SW480 (cell line): ENCODE measurements around the gene PLCG2.
"Not testable (repeated sequence)": the region's sequence is repeated elsewhere in the genome, so short reads cannot be mapped to it uniquely, and the experiment has no call there.

Source experiments
- DNase-seq: peaks from one replicate; pipeline ENCODE4 v3.0.0-alpha.2; 2016; ENCODE audit warnings: low spot score

PLCG2 gene

DNA sequence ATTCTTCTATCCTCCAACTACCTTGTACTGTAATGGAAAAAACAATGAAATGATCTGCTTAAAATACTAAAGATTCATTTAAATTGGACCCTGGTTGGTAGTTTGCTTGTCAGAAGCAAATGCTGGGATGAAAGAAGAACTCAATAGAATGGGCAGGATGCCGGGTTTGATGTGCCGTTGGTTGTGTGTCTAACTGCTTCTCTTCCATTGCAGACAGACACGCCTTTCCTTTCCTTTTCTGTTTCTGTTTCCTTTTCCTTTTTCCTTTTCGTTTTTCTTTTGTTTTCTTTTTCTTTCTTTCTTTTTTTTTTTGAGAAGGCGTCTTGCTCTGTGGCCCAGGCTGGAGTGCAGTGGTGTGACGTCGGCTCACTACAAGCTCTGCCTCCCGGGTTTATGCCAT, 64.6 kb downstream of the PLCG2 start:
- no peak for DNase-seq

DNA sequence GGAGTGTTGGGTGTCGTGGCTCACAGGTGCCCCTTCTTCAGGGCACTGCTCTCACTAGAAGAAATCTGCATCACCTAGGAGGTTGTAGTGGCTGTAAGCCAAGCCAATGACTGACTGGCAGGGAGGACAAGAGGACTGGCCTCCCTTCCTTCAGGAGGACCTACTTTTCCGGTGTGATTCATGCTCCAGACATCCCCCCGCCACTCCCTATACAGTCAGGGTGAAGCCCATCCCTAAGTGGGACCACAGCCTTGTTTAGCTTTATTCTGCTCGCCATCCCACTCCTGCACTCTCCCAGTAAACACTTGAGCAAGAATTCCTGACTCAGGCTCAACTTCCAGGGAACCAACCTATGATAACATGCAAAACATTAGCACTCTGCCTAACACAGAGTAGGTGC, 67.0 kb downstream of the PLCG2 start:
- peak; percentile 8 for DNase-seq

DNA sequence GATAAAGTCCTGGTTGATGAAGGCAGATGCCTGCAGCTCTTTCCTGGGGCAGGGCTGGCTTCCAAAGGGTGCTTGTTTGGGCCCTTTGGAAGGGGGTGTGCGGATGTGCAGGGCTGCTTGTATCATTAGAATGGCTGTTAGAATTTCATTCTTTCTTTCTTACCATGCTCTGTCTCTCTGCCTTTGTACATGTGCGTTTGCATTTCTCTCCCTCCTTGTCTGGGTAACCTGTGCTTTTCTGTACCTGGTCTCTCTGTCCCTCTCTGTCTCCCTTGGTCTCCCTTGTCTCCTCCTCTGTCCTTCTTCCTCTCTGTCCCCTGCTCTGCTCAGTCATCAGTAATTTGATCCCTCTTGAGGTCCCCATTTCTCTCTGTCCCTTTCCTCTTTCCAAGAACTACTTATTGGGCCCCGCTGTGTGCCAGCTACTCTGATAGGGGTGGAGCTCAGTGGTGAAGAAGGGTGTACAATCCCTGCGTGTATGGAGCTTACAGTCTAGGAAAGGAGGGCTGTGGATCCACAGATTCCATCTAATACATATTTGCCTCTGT, 69.3 kb downstream of the PLCG2 start:
- DNase-seq: no peak

DNA sequence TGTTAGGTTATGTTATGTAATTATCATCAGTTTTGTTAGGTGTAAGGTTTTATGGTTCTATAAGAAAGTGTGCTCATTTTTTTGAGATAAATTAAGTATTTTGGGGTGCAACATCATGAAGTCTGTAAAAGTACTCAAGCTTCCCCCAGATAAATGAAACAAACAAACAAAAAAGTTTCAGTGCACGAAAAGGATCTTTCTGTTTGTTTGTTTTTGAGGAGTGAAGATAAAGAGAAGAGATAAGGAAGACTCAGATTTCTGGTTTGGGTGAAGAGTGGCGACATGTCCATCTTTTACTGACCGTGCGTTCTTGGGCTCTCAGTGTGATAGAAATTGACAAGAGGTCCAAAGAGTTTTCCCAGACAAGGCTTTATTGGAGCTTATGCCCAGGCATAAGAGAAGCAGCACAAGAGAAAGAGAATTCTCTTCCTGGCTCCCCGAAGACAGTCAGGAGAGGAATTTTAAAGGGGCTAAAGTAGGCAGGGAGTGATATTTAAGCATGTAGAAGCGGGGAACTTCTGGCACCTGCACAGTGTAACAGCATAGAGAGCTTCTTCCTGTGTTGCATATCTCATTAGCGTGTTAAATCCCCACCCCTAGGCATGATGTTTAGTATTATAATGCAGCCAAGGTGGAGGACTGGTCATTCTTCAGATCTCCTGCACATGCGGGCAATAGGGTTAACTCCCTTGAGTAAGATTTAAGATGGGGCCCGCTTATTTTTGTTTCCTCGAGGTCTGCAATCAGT, 71.3 kb downstream of the PLCG2 start:
- DNase-seq: no peak

DNA sequence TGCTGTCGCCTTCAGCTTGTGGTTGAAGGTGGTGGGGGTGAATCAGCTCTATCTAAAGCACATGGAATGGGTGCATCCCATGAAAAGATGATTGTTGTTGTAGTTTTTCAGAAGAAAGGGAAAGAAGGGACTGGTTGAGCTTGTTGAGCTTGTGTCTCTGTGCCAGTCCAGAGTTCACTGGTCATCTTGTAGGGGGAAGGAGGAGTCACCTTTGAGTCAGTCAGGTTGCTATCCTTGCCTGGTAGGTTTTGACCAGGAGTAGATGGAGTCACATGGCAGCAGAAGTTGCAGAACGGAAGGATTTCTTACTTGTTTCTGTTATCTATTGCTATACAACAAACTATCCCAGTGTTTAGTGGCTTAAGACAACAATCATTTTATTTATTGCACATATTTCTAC, 73.3 kb downstream of the PLCG2 start:
- DNase-seq: no peak

DNA sequence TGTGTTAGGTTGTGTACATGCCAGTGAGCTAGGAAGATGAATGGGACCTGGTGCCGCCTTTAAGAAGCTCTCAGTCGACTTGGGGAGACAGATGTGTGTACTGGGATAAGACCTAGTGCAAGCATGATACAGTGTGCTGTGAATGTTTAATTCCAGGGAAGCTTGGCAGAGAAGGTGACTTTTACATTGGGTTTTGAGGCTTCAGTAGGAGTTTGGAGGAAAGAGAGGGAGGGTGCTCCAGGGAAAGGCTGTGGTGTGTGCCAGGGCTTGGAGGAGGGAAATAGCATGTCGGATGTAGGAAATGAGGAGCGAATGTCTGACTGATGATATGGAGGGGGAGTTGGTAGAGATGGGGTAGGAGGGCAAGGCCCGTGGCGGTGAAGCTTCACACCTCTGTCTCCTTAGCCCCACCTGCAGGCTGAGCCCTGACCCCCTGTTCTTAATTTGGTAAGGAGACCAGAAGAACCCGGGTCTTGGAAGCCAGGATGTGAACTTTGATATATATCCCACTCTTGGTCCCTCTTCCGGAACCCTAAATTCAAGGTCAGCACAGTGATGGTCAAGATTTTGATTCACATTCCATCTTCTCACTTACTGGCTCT, 76.6 kb downstream of the PLCG2 start:
- DNase-seq: no peak

DNA sequence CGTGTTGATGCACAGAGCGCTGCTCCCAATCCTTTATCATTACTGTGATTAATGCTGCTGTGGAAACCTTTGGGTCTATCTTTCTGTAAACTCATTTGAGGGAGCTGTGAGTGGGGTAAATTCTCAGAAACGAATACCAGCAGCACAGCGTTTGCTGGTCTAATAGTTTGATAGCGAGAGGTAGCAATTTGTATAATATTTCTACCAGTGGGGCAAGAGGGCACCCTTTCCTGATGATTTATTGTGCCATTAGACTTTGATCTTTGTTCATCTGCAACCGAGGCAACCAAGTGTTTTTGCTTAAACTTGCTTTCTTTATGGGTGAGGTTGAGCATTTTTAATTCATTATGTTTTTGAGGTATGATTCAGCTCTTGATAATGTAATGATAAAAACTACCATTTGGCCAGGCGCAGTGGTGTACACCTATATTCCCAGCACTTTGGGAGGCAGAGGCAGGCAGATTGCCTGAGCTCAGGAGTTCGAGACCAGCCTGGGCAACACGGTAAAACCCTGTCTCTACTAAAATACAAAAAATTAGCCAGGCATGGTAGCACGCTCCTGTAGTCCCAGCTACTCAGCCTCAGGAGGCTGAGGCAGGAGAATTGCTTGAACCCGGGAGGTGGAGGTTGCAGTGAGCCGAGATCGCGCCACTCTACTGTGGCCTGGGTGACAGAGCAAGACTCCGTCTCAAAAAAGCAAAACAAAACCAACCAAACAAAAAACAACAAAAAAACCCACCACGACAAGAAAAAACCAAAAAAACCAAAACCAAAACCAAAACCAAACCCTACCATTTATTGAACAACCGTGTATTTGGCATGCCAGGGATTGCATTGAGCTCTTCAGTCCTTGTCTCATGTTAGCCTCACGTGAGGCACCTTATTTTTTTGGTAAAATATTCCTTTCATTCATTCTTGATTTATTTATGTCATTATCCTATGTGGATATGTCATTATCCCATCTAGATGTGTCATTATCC, 81.5 kb downstream of the PLCG2 start:
- DNase-seq: no peak

DNA sequence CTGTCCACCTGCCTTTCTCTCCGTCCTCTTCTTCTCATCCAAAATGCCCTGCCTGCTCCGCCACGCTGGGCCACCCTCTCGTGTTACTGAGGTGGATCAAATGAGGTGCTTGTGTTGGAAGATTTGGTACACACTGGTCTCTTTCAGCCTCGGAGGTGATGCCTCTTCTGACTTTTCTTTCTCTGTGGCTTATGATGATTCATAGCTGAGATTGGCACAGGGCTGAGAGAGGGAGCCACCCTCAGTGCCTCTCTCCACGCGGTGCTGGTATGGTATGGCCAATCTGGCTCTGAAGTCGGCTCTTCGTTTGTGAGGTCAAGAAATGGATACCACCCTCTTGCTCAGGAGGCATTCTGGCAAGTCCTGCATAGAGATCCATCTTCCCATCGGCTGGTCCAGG, 82.4 kb downstream of the PLCG2 start:
- no peak for DNase-seq

DNA sequence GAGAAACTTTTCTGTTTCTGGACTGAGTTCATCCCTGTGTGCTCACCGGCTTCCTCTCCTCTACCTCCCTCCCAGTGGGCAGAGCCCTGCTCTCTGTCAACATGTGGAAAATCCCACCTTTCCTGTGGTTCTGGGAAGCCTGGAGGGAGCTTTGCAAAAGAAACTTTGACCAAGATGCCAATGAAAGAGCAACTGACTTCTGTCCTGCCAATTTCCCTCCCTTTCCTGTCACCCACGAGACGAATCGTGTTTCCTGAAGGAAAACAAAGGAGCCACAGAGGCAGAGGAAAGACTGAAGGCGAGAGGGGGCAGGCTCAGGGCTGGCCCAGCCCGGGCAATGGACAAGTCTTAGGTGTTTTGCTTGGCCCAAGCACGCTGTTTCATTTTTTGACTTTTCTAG, 82.8 kb downstream of the PLCG2 start:
- DNase-seq: no peak

DNA sequence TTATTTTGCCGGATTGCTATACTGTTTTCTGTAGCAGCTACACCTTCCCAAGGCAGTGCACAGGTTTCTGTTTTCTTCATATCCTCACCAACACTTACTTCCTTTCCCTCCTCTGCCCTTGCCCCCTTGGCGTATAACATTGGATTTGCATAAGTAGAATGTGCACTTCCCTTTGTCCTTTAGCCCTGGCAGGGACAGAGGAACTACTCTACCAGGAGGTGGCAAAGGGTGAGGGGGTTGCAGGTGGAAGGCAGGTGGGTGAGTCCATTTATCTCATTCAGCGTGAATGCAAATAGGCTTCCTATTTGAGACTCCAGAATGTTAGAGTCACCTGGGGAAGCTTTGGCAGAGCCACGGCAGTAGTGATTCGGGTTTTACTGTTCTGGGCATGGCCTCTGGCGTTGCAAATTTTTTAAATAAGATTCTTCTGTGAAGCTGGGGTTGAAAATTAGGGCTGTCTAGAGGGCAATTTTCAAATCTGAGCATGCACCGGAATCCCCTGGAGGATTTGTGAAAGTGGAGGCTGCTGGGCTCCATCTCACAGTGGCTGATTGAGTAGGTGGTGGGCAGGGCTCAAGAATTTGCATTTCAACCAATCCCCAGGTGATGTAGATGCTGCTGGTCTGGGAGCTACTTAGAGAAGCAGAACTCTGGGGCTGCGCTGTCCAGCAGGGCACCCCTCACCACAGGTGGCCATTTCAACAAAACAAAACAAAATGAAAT, 84.7 kb downstream of the PLCG2 start:
- no peak for DNase-seq

DNA sequence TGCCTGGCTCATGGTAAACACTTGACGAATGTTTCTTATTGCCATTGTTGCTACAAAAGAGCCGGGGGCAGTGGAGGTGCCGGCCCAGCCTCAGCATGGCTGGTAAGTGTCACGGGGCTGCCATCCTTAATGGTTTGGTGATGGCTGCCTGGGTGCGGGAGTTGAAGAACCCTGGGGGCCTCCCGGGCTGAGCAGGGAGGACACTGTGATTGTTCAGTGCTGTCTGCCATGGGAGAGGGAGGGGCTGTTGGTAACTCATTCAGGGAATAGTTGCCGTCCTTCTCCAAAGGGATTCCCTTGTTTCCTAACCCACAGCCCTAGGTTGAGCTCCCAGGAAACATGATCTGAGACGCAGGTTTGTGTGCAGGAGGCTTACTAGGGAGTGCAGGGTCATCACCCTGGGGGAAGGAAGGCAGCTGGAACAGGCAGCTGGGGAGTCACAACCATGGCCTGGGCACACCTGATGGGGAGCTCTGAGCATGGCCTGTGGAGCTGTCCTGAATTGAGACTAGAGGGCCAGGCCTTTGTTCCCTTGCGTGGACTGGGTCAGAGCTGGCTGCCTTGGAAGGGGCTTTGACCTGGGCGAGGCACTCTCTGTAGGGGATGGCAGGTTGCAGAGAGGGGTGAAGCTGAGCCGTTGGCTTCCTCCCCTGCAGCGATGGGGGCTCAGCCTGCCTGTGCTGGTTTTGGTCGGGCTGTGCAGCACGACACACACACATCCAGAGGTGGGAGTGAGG, 85.7 kb downstream of the PLCG2 start:
- DNase-seq: no peak

DNA sequence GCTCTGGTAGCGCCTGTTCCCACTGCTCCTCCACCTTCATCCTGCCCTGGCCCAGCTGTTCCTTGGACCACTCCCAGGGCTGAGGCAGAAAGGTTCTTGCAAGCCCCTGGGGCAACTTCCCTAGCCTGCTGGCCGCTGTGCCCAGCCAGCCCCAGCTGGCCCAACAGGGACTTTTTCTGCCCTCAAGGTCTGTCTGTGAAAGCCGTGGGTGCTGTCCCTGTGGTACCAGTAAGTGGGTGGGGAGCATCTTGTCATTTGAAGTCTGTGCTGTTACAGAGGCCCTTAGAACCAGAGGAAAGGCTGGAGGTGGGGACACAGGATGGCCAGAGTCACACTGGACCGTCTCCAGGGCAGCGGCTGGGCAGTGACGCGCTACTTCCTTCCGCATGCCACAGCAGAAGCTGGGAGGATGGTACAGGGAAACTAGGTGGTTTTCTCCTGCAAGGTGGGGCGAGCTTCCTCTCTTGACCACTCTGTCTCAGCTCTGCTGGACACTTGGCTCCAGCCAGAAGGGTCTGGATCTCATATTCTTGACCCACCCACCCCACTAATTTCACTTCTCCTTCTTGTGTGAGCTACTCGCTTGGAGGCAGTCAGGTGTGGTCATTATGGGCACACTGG, 87.8 kb downstream of the PLCG2 start:
- DNase-seq: no peak

DNA sequence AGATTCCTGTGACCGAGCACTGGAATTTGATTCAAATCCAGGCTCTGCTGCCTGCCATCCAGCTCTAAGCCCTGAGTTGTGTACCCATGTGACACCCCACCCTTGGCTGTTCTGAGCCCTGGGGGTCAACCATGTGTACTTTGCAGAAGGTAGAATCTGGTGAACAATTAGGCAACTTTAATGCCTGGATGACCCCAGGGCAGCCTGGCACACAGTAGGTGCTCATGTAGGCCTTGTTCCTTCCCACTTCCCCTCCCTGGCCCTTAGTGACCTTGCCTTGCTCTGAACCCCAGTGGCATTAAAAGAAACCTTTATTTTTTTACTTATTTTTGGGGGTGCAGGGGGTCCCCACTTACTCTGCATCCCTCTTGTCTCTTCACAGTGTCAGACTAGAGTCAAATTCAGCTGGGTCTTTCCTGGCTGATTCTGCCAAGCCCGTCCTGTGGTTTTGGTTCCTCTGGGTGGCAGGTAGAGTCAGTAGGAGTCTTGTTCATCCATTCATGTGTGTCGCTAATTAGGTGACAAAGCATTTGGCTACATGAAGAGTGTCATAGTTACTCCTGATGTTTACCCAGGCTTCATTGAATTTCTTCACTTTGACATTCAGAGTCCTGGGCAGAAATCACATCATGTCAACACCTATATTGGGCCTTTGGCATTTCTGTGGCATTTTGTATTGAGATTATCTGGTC, 89.1 kb downstream of the PLCG2 start:
- no peak for DNase-seq

DNA sequence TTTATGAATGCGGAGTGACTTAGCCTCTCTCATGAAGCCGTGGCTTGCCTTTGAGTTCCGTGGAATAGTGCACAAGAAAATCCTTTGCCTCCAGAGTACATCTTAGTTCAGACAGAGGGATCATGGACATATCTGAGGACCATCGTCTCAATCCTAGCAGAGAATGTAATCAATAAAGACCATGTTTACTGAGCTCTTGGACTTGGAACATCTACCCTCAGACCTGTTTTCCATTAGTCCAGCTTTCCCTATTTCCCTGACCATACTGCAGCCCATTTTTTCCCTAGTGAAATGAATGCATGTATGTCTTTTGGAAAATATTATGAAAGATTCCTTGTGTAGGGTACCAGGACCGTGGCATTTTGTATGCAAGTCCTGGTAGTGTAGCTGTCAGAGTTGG, 90.2 kb downstream of the PLCG2 start:
- DNase-seq: no peak

DNA sequence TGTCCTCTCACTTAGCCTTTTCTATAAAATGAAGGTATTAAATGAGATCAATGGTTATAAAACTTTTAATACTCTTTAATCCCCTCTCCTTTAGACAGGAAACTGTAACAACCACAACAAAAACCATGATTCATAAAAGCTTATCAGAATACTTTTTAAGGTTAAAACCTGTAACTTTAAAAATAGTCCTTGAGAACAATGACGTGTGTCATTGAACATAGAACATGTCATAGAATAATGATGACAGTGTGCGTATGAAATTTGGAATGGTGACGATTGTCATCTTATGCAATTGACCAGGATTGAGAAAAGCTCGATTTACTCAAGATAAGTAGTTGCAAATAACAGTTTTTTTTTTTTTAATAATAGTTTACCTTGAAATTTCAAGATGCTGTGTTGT, 94.1 kb downstream of the PLCG2 start:
- DNase-seq: no peak

DNA sequence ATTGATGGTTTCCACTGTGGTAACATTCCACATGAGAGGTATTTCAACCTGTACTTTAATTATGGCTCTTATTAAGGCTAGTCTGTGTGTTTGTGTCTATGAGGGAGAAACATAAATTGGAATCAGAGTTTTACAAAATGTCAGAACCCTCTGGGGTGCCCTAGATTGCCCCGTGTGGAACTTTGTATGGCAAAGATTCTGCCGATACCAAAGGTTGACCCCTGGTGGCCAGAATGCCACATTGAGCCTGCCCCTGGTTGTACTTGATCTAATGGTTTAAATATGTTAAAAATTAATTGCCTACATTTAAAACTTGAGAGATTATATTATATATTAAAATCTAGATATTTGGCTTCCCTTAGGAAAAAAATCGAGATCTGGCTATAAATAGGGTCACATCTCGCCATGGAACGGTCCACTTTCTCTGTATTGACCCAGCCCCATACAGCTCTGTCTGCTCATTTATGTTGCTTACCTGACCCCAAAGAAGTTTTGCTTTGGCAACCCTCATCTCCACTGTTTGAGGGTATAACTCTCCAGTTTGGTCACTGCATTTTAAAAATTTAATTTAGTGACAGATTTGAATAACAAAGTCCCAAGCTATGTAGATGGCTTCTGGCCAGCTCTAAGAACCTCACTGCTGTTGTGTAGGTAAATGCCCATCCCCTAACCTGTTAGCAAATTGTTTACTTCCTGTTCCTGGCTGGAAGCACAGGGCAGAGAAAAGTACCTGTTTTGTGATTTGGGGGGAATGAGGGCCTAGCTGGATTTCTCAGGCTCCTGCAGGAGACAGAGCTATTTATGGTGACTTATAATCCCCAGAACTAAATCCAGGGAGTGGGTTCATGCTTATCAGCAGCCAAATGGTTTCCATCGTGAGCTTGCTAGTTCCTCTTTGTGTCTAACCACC, 95.0 kb downstream of the PLCG2 start:
- DNase-seq: peak; percentile 39

DNA sequence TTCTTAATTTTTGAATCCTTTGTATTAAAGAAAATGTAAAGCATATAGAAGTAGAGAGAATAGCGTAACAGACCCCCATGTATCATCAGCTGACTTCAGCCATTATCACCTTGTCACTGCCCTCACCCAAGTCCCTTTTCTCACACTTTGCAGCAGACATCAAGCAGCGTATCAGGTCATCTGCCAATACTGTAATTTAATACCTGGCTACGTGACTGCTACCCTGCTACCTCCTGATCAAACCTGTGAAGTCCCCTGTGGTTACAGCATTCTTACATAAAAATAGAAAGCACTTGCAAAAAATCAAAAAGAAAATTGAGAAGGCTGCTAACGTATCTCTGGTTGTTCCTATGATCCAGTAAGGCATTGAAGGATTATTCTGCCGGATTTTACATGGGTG, 96.4 kb downstream of the PLCG2 start:
- no peak for DNase-seq

DNA sequence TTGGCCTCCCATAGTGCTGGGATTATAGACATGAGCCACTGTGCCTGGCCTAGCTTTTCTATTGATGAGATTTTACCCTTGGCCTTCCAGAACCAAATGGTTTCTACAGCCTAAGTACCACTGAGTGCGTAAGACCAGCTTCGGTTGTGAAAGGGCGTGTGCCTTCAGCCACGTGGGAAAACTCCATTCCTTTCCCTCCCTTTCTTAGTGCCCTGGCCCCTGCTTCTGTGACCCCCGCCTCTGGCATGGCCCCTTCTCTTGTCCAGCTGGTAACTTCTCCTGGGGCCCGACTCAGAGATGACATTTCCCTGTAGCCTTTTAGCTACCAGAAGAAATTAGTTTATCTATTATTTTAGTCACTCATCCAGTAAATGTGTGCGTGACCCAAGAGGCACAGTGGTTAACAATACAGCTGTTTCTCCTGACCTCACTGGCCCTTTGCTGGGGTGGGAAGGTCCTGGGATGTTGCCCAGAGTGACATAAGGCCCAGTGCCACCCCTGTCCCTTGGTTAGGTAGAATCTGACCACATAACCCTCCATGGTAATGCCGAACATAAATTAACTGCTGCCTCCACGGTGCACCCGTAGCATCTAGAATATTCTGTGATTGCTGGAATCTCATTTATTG, 97.3 kb downstream of the PLCG2 start:
- no peak for DNase-seq

DNA sequence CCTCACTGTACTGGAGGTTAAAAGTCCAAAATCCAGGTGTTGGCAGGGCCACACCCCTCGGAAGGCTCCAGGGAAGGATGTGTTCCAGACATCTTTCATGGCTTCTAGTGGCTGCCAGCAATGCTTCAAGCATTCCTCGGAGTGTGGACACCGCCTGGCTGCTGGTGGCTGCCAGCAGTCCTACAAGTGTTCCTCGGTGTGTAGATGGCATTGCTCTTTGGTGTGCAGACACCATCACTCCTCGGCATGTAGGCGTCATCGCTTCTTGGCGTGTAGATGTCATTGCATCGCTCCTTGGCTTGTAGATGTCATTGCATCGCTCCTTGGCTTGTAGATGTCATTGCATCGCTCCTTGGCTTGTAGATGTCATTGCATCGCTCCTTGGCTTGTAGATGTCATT, 98.4 kb downstream of the PLCG2 start:
- DNase-seq: not testable (repeated sequence)
